GM12878 (cell line): ENCODE data around the gene GDI2. TPM values are rescaled to one million over a fixed set of nuclear protein-coding genes. Genes with fewer than 3 reads are reported as not detected.

Source experiments
- ATAC-seq: fragments of 200-7000 bp; cut with Tn5 transposase; 3 replicates; pipeline ENCODE4 v1.9.1; 2020; ENCODE audit warnings: mild to moderate bottlenecking, moderate library complexity
- BruUV-seq: library from RNA; stranded (reverse); fragments of 400-500 nt; replicated peaks from 2 replicates; lab custom pipeline; 2021; lab: Mats Ljungman, UMichigan
- CTCF ChIA-PET: fragments of 300-600 bp; sonication (Branson Sonifier 250); formaldehyde crosslinking; extraction: SDS; loops from one replicate; lab custom pipeline; 2021; ENCODE audit warnings: inconsistent platforms; lab: Yijun Ruan, JAX
- POLR2A ChIA-PET: fragments of 350-600 bp; formaldehyde crosslinking; extraction: SDS; loops from one replicate; lab custom pipeline; 2021; ENCODE audit warnings: inconsistent platforms; lab: Charles Lee
- RAD21 ChIA-PET: fragments of 300-600 bp; sonication (Branson Sonifier 250); formaldehyde crosslinking; loops from one replicate; lab custom pipeline; 2023; ENCODE audit warnings: antibody characterized with exemption; ENCODE audit not compliant: unreplicated experiment; lab: Charles Lee
- SMC1A ChIA-PET: fragments of 300-600 bp; sonication (Branson Sonifier 250); formaldehyde crosslinking; loops from one replicate; lab custom pipeline; 2023; ENCODE audit not compliant: unreplicated experiment, uncharacterized antibody; lab: Charles Lee
- DNase-seq: peaks from one replicate; pipeline ENCODE4 v3.0.0-alpha.2; 2011; ENCODE audit warnings: low read depth, low spot score
- FAIRE-seq: peaks from 3 replicates; lab custom pipeline; 2011; peaks lifted over from hg19 to GRCh38; lab: Jason Lieb, UNC
- H2AFZ ChIP-seq: 2 replicates; pipeline ENCODE4 v1.6.0; 2011; ENCODE audit warnings: low read depth, low read length, control low read depth; ENCODE audit not compliant: control insufficient read depth
- H3K27ac ChIP-seq: 2 replicates; pipeline ENCODE4 v1.5.1; 2011; ENCODE audit warnings: control low read depth; ENCODE audit not compliant: control insufficient read depth, insufficient read depth
- H3K27me3 ChIP-seq, 2 experiments: replicated peaks in 1 of 2; 2 replicates each; pipeline versions ENCODE4 v1.6.0 to v1.6.1; 2011; ENCODE audit warnings: low read length in 1 of 2; ENCODE audit not compliant: control insufficient read depth in 2 of 2, insufficient read depth in 2 of 2
- H3K36me3 ChIP-seq, 2 experiments: 2 replicates each; pipeline ENCODE4 v1.5.1; 2011; ENCODE audit warnings: low read length in 1 of 2; ENCODE audit not compliant: control insufficient read depth in 2 of 2, insufficient read depth in 2 of 2
- H3K4me1 ChIP-seq: 2 replicates; pipeline ENCODE4 v1.6.1; 2011; ENCODE audit warnings: mild to moderate bottlenecking, low read length, moderate library complexity, mixed read lengths; ENCODE audit not compliant: control insufficient read depth, insufficient read depth
- H3K4me2 ChIP-seq: 2 replicates; pipeline ENCODE4 v1.6.0; 2011; ENCODE audit warnings: control low read depth; ENCODE audit not compliant: control insufficient read depth, insufficient read depth
- H3K4me3 ChIP-seq: fragments of 200-600 bp; sonication (generic); 2 replicates; pipeline ENCODE4 v1.5.1; 2016
- H3K79me2 ChIP-seq: 2 replicates; pipeline ENCODE4 v1.6.0; 2011; ENCODE audit warnings: low read length; ENCODE audit not compliant: control insufficient read depth, insufficient read depth
- H3K9ac ChIP-seq: 2 replicates; pipeline ENCODE4 v1.8.0; 2011; ENCODE audit warnings: low read length, control low read depth, mixed read lengths; ENCODE audit not compliant: control insufficient read depth, insufficient read depth
- H3K9me3 ChIP-seq: replicated peaks from 3 replicates; pipeline ENCODE4 v1.5.1; 2011; ENCODE audit warnings: mild to moderate bottlenecking, low read length; ENCODE audit not compliant: control insufficient read depth, insufficient read depth
- H4K20me1 ChIP-seq: 2 replicates; pipeline ENCODE4 v1.6.0; 2011; ENCODE audit not compliant: control insufficient read depth, insufficient read depth
- BCL3 ChIP-seq: IDR thresholded peaks from 2 replicates; pipeline ENCODE4 v1.6.1; 2011; ENCODE audit warnings: borderline replicate concordance, low read depth, mild to moderate bottlenecking, moderate library complexity, low read length; ENCODE audit not compliant: insufficient read depth, poor library complexity, severe bottlenecking
- CREB1 ChIP-seq: IDR thresholded peaks from 2 replicates; pipeline ENCODE4 v1.6.1; 2012; ENCODE audit warnings: low read depth, mild to moderate bottlenecking, inconsistent platforms
- NR2F1 ChIP-seq: fragments of 450-650 bp; conservative IDR thresholded peaks from 2 replicates; pipeline ENCODE4 v1.6.1; 2017; ENCODE audit warnings: mild to moderate bottlenecking
- SMAD1 ChIP-seq: fragments of 450-650 bp; IDR thresholded peaks from 2 replicates; pipeline ENCODE4 v1.6.1; 2018; ENCODE audit warnings: mild to moderate bottlenecking, low read depth; ENCODE audit not compliant: partially characterized antibody
- WGBS: methylation state at CpG from one replicate; pipeline ENCODE4 v1.1.6; 2016; ENCODE audit warnings: low lambda C conversion rate; ENCODE audit not compliant: insufficient replicate concordance, insufficient coverage; ENCODE audit errors: missing lambda C conversion rate; 5-methylcytosine and 5-hydroxymethylcytosine counted together
- in situ Hi-C: fragments of 300-500 bp; cut with MboI; formaldehyde crosslinking; loops from 9 replicates; pipeline ENCODE4 v1.14.3; 2018; ENCODE audit warnings: mixed read lengths
- intact Hi-C: fragments of 100-400 bp; cut with micrococcal nuclease; formaldehyde crosslinking; loops from one replicate; pipeline ENCODE4 v1.14.2; 2022; ENCODE audit not compliant: unreplicated experiment
- polyA plus RNA-seq, 11 experiments: library from polyadenylated mRNA; depleted of rRNA in 4 of 11; unstranded in 6 of 11; stranded (reverse) in 5 of 11; fragments of >200 nt; fragmentation: Nextera tagmentation in 4 of 11; fragmentation: Illumina TruSeq in 1 of 11; extraction: Ambion mirVana in 4 of 11; extraction: Trizol in 1 of 11; gene quantifications; 1 replicate in 1 of 11; 2 replicates in 10 of 11; pipeline versions ENCODE4 v1.2.1 to v1.2.3, GENCODE V29; 2011 to 2016; ENCODE audit warnings: inconsistent platforms in 2 of 11, missing spikeins in 2 of 11, low read depth in 1 of 11
- total RNA-seq, 4 experiments: library from RNA; depleted of rRNA in 3 of 4; stranded (reverse); fragments of >200 nt in 3 of 4; fragmentation: Illumina TruSeq in 1 of 4; extraction: Trizol in 1 of 4; gene quantifications; 2 replicates each; pipeline versions ENCODE4 v1.2.1 to v1.2.3, GENCODE V29; 2013 to 2021

The GDI2 gene
- total and polyA plus RNA-seq, 10 of the 15 experiments (the other 5 are each of a cell fraction or from before 2014, with no cell fraction given) = 261 to 395 (median 276) TPM

- H3K9ac ChIP-seq = no peak overlapping the region
- H3K4me1 ChIP-seq = peaks cover 9% of the 10 kb centered on the region
- intact Hi-C loops = no loop called here
- RAD21 ChIA-PET = no interaction called here
- 64% methylated on average over 18 of the region's 18 CpGs for WGBS
- no peak for FAIRE-seq
- H4K20me1 ChIP-seq = no peaks in the 10 kb centered on the region
- H3K27ac ChIP-seq = no peak overlapping the region
- CTCF ChIA-PET = interaction anchor here (0.8 to 1.5 kb wide), 3 partner anchors 13 to 39 kb away, joined by 3 to 4 read pairs (median 3); no protein-coding TSS in a partner anchor
- SMC1A ChIA-PET = interaction anchor here (1.1 to 6.2 kb wide), 2 partner anchors 14 to 32 kb away, joined by 3 to 77 read pairs; no protein-coding TSS in a partner anchor
- H3K4me2 ChIP-seq = no peak overlapping the region
- no TSS peak for BruUV-seq
- H2AFZ ChIP-seq = no peak overlapping the region
- H3K36me3 ChIP-seq = no peaks in the 10 kb centered on the region
- H3K9me3 ChIP-seq = no peaks in the 10 kb centered on the region
- in situ Hi-C loops = no loop called here
- H3K4me3 ChIP-seq = no peak overlapping the region
- no peaks in the 10 kb centered on the region for H3K79me2 ChIP-seq
- TF ChIP-seq SMAD1 = no peak
- TF ChIP-seq CREB1 = no peak
- peak; percentile 63 for TF ChIP-seq BCL3
- no peak for TF ChIP-seq NR2F1
- no peak for DNase-seq
- POLR2A ChIA-PET = interaction anchor here (4.4 kb wide), 1 partner anchor 12 kb away, joined by 69 read pairs; no protein-coding TSS in a partner anchor
- H3K27me3 ChIP-seq = no peaks in the 10 kb centered on the region; a peak in 1 of 4 replicates
- no peak for ATAC-seq
Observed at GRCh38 chr10:5855979-5856700, 42.9 kb upstream of the GDI2 start.
